B cell (primary cell): ENCODE measurements around the gene CHST4. TPM values are rescaled to one million over a fixed set of nuclear protein-coding genes. Genes with fewer than 3 reads are reported as not detected.

Experiments used
- ATAC-seq: fragments of 200-7000 bp; cut with Tn5 transposase; one replicate; pipeline ENCODE4 v1.10.0; 2021; ENCODE audit warnings: low read depth, mild to moderate bottlenecking, moderate number of reproducible peaks, moderate library complexity
- CTCF ChIA-PET: fragments of 350-600 bp; sonication (Branson Sonifier 250); formaldehyde crosslinking; loops from one replicate; lab custom pipeline; 2021; ENCODE audit warnings: antibody characterized with exemption, inconsistent platforms; lab: Charles Lee
- POLR2A ChIA-PET: fragments of 350-600 bp; sonication (Branson Sonifier 250); formaldehyde crosslinking; loops from one replicate; lab custom pipeline; 2021; ENCODE audit warnings: antibody characterized with exemption; lab: Charles Lee
- DNase-seq: peaks from one replicate; pipeline ENCODE4 v3.0.0; 2013
- H2AFZ ChIP-seq: 2 replicates; pipeline ENCODE4 v1.6.1; 2012; ENCODE audit warnings: mild to moderate bottlenecking, low read depth, low read length; ENCODE audit not compliant: insufficient read depth, poor library complexity, severe bottlenecking
- H3K27ac ChIP-seq, 2 donors: 1 replicate in 1 of 2; 2 replicates in 1 of 2; pipeline ENCODE4 v1.5.1; 2012 to 2013; ENCODE audit warnings: low read length in 2 of 2, mild to moderate bottlenecking in 2 of 2, moderate library complexity in 1 of 2
- H3K27me3 ChIP-seq, 4 experiments: fragments of 200-600 bp in 1 of 4; sonication (generic) in 1 of 4; replicated peaks in 1 of 4; 1 replicate in 2 of 4; 2 replicates in 2 of 4; pipeline versions ENCODE4 v1.6.1 to v1.7.0; 2013 to 2016; ENCODE audit warnings: low read length in 3 of 4, mild to moderate bottlenecking in 2 of 4, mixed read lengths in 1 of 4, moderate library complexity in 1 of 4; ENCODE audit not compliant: insufficient read depth in 4 of 4, control insufficient read depth in 3 of 4; ENCODE audit errors: control extremely low read depth in 1 of 4
- H3K36me3 ChIP-seq, 2 experiments: replicated peaks in 1 of 2; 1 replicate in 1 of 2; 2 replicates in 1 of 2; pipeline versions ENCODE4 v1.6.1 to v1.7.1; 2013; ENCODE audit warnings: low read length in 1 of 2; ENCODE audit not compliant: insufficient read depth in 2 of 2, control insufficient read depth in 1 of 2; ENCODE audit errors: control extremely low read depth in 1 of 2, extremely low read depth in 1 of 2
- H3K4me1 ChIP-seq, 2 donors: fragments of 200-600 bp in 1 of 2; sonication (generic) in 1 of 2; 1 replicate in 1 of 2; 2 replicates in 1 of 2; pipeline versions ENCODE4 v1.5.1 to v1.6.1; 2013 to 2017; ENCODE audit warnings: low read length in 2 of 2; ENCODE audit not compliant: control insufficient read depth in 2 of 2, insufficient read depth in 2 of 2
- H3K4me2 ChIP-seq: replicated peaks from 2 replicates; pipeline ENCODE3; 2012; ENCODE audit warnings: mild to moderate bottlenecking, low read depth, low read length; ENCODE audit not compliant: poor library complexity, severe bottlenecking
- H3K4me3 ChIP-seq, 5 experiments: fragments of 200-600 bp in 1 of 5; sonication (generic) in 1 of 5; 1 replicate in 3 of 5; 2 replicates in 2 of 5; pipeline versions ENCODE4 v1.5.1 to v1.7.0; 2011 to 2016; ENCODE audit warnings: low read length in 4 of 5, mild to moderate bottlenecking in 4 of 5, low read depth in 2 of 5, control low read depth in 1 of 5, moderate library complexity in 1 of 5; ENCODE audit not compliant: insufficient read depth in 1 of 5; ENCODE audit errors: control extremely low read depth in 1 of 5, extremely low read depth in 1 of 5
- H3K79me2 ChIP-seq: fragments of 200-600 bp; sonication (generic); one replicate; pipeline ENCODE4 v1.6.0; 2016; ENCODE audit warnings: low read length; ENCODE audit not compliant: control insufficient read depth, insufficient read depth
- H3K9ac ChIP-seq: fragments of 200-600 bp; sonication (generic); 2 replicates; pipeline ENCODE4 v1.6.1; 2017; ENCODE audit warnings: mild to moderate bottlenecking, low read length, moderate library complexity
- H3K9me3 ChIP-seq, 3 donors: one replicate each; pipeline versions ENCODE4 v1.6.1 to v1.7.1; 2013; ENCODE audit warnings: low read length in 2 of 3; ENCODE audit not compliant: control insufficient read depth in 2 of 3, insufficient read depth in 1 of 3; ENCODE audit errors: control extremely low read depth in 1 of 3
- H4K20me1 ChIP-seq: 2 replicates; pipeline ENCODE4 v1.6.0; 2012; ENCODE audit warnings: mild to moderate bottlenecking, low read length; ENCODE audit not compliant: insufficient read depth, control insufficient read depth, poor library complexity, severe bottlenecking
- H3K27ac Mint-ChIP-seq: one replicate; pipeline ENCODE4 v1.8.0; 2021; ENCODE audit warnings: mixed read lengths
- H3K27me3 Mint-ChIP-seq: one replicate; pipeline ENCODE4 v1.8.0; 2021; ENCODE audit warnings: mixed read lengths
- H3K4me1 Mint-ChIP-seq: one replicate; pipeline ENCODE4 v1.8.0; 2021; ENCODE audit warnings: mixed read lengths
- H3K4me3 Mint-ChIP-seq: one replicate; pipeline ENCODE4 v1.8.0; 2021; ENCODE audit warnings: mixed read lengths
- H3K9me3 Mint-ChIP-seq: one replicate; pipeline ENCODE4 v1.8.0; 2022; ENCODE audit warnings: mixed read lengths; ENCODE audit not compliant: insufficient read depth
- CTCF ChIP-seq: fragments of 200-600 bp; IDR thresholded peaks from one replicate; pipeline ENCODE4 v1.8.0; 2022; ENCODE audit warnings: antibody characterized with exemption, mild to moderate bottlenecking
- EZH2 ChIP-seq: IDR thresholded peaks from 2 replicates; pipeline ENCODE4 v1.6.1; 2012; ENCODE audit warnings: borderline replicate concordance, low read depth, mild to moderate bottlenecking, moderate library complexity, low read length; ENCODE audit not compliant: insufficient read depth, poor library complexity, severe bottlenecking
- WGBS: methylation state at CpG from one replicate; pipeline ENCODE4 v1.1.5; 2013; ENCODE audit warnings: missing lambda C conversion rate; ENCODE audit not compliant: insufficient coverage; 5-methylcytosine and 5-hydroxymethylcytosine counted together
- intact Hi-C: fragments of 100-400 bp; cut with micrococcal nuclease; formaldehyde crosslinking; loops from one replicate; pipeline ENCODE4 v1.10.0; 2022
- polyA plus RNA-seq: library from polyadenylated mRNA; depleted of rRNA; stranded (reverse); fragments of >200 nt; gene quantifications from 2 replicates; pipeline ENCODE4 v1.2.3, GENCODE V29; 2012
- total RNA-seq, 2 donors: library from RNA; stranded (reverse); fragments of 120-200 nt in 1 of 2; gene quantifications; 1 replicate in 1 of 2; 2 replicates in 1 of 2; pipeline versions ENCODE4 v1.2.3 to v1.2.4, GENCODE V29; 2013 to 2022

The CHST4 gene
- total and polyA plus RNA-seq, 2 donors (not counting 1 experiment from before 2014, with no cell fraction given), result not detected

- peaks cover 57% of the 10 kb centered on the region for H3K27me3 Mint-ChIP-seq
- Histone ChIP-seq H3K9ac (no peak overlapping the region), H3K79me2 (no peaks in the 10 kb centered on the region), H3K36me3 (no peaks in the 10 kb centered on the region), H3K27me3 (peaks cover 0 to 33% (median 6%) of the 10 kb centered on the region in 4 experiments), H2AFZ (no peak overlapping the region), H3K4me2 (no peak overlapping the region), H3K27ac (no peak overlapping the region), H4K20me1 (no peaks in the 10 kb centered on the region), H3K9me3 (no peaks in the 10 kb centered on the region), H3K4me3 (no peak overlapping the region), H3K4me1 (no peaks in the 10 kb centered on the region)
- H3K4me1 Mint-ChIP-seq, result peaks cover 6% of the 10 kb centered on the region
- TF ChIP-seq CTCF (no peak), EZH2 (no peak)
- H3K4me3 Mint-ChIP-seq, result no peak overlapping the region
- ATAC-seq, result no peak
- CTCF ChIA-PET, result interaction anchor here (1.8 kb wide), 1 partner anchor 25 kb away, joined by 7 read pairs; no protein-coding TSS in a partner anchor
- 100% methylated on average over 1 of the region's 16 CpGs for WGBS
- POLR2A ChIA-PET, result no interaction called here
- DNase-seq, result no peak
- no peak overlapping the region for H3K27ac Mint-ChIP-seq
- intact Hi-C loops, result no loop called here
- no peaks in the 10 kb centered on the region for H3K9me3 Mint-ChIP-seq
These were observed 1.4 kb upstream of the CHST4 start for GRCh38 chr16:71524566-71525553.

- no peaks in the 10 kb centered on the region for H3K79me2 ChIP-seq
- no peak overlapping the region for H3K4me3 ChIP-seq
- no peak overlapping the region for H2AFZ ChIP-seq
- ChIA-PET POLR2A (no interaction called here), CTCF (interaction anchor here (2.1 kb wide), 1 partner anchor 10 kb away, joined by 12 read pairs; no protein-coding TSS in a partner anchor)
- peaks cover 0 to 35% (median 6%) of the 10 kb centered on the region in 4 experiments for H3K27me3 ChIP-seq
- no peaks in the 10 kb centered on the region for H3K4me1 ChIP-seq
- H3K9me3 ChIP-seq, result no peaks in the 10 kb centered on the region
- no peaks in the 10 kb centered on the region for H3K9me3 Mint-ChIP-seq
- H3K27me3 Mint-ChIP-seq, result peaks cover 50% of the 10 kb centered on the region
- no peak overlapping the region for H3K27ac ChIP-seq
- no peak for TF ChIP-seq EZH2
- no peak for TF ChIP-seq CTCF
- H3K4me3 Mint-ChIP-seq, result no peak overlapping the region
- WGBS, result no CpG with 5 or more reads among the region's 1 CpG
- peaks cover 6% of the 10 kb centered on the region for H3K4me1 Mint-ChIP-seq
- H3K4me2 ChIP-seq, result no peak overlapping the region
- no peak overlapping the region for H3K9ac ChIP-seq
- no peak overlapping the region for H3K27ac Mint-ChIP-seq
- ATAC-seq, result no peak
- no peak for DNase-seq
- no peaks in the 10 kb centered on the region for H4K20me1 ChIP-seq
- H3K36me3 ChIP-seq, result no peaks in the 10 kb centered on the region
- intact Hi-C loops, result no loop called here
These were observed 2.0 kb downstream of the CHST4 start for GRCh38 chr16:71528257-71528656.
